OCI-LY7 (cell line): ENCODE measurements around the gene SLBP. TPM values are rescaled to one million over a fixed set of nuclear protein-coding genes. Genes with fewer than 3 reads are reported as not detected.

Experiments used
- BruUV-seq: library from RNA; stranded (reverse); fragments of 400-500 nt; replicated peaks from 2 replicates; lab custom pipeline; 2021; lab: Mats Ljungman, UMichigan
- CTCF ChIA-PET: fragments of 300-600 bp; sonication (Branson Sonifier 250); formaldehyde crosslinking; loops from one replicate; lab custom pipeline; 2022; ENCODE audit warnings: antibody characterized with exemption; ENCODE audit not compliant: unreplicated experiment; lab: Charles Lee
- POLR2A ChIA-PET: fragments of 300-600 bp; sonication (Branson Sonifier 250); formaldehyde crosslinking; loops from one replicate; lab custom pipeline; 2022; ENCODE audit warnings: antibody characterized with exemption; lab: Charles Lee
- DNase-seq: peaks from one replicate; pipeline ENCODE4 v3.0.0-alpha.2; 2015; ENCODE audit warnings: low spot score
- H2AFZ ChIP-seq: fragments of 200-600 bp; sonication (generic), shearing (Covaris generic); 2 replicates; pipeline ENCODE4 v1.6.1; 2014; ENCODE audit warnings: mild to moderate bottlenecking, antibody characterized with exemption, low read length, moderate library complexity
- H3K27ac ChIP-seq: fragments of 200-600 bp; sonication (generic); 2 replicates; pipeline ENCODE4 v1.5.1; 2014; ENCODE audit warnings: mixed run types, low read depth, mild to moderate bottlenecking, moderate library complexity, low read length, inconsistent platforms; ENCODE audit not compliant: poor library complexity, severe bottlenecking
- H3K36me3 ChIP-seq: fragments of 200-600 bp; sonication (generic); 2 replicates; pipeline ENCODE4 v1.6.1; 2014; ENCODE audit warnings: mild to moderate bottlenecking, antibody characterized with exemption, low read length, moderate library complexity, mixed read lengths; ENCODE audit not compliant: insufficient read depth
- H3K4me1 ChIP-seq: fragments of 200-600 bp; sonication (generic); 2 replicates; pipeline ENCODE4 v1.5.1; 2014; ENCODE audit warnings: mild to moderate bottlenecking, low read length; ENCODE audit not compliant: insufficient read depth, poor library complexity, severe bottlenecking
- H3K4me2 ChIP-seq: fragments of 200-600 bp; sonication (generic); 2 replicates; pipeline ENCODE4 v1.6.1; 2014; ENCODE audit warnings: mild to moderate bottlenecking, low read length
- H3K4me3 ChIP-seq: fragments of 200-600 bp; sonication (generic); 2 replicates; pipeline ENCODE4 v1.5.1; 2014; ENCODE audit warnings: mild to moderate bottlenecking, low read depth, low read length; ENCODE audit not compliant: poor library complexity, severe bottlenecking
- H3K79me2 ChIP-seq: fragments of 200-600 bp; sonication (generic); 2 replicates; pipeline ENCODE4 v1.6.1; 2016; ENCODE audit warnings: low read depth, mild to moderate bottlenecking, low read length, moderate library complexity, mixed read lengths; ENCODE audit not compliant: insufficient read depth
- H3K9me2 ChIP-seq: fragments of 200-600 bp; sonication (generic); 2 replicates; pipeline ENCODE4 v1.6.1; 2016; ENCODE audit warnings: mild to moderate bottlenecking, low read length, mixed read lengths; ENCODE audit not compliant: insufficient read depth
- H3K9me3 ChIP-seq: fragments of 200-600 bp; sonication (generic); 2 replicates; pipeline ENCODE4 v1.6.1; 2014; ENCODE audit warnings: mild to moderate bottlenecking, mixed run types, low read length, mixed read lengths
- H4K20me1 ChIP-seq: fragments of 200-600 bp; sonication (generic); 2 replicates; pipeline ENCODE4 v1.6.1; 2014; ENCODE audit warnings: mild to moderate bottlenecking, antibody characterized with exemption, low read length, moderate library complexity, mixed read lengths; ENCODE audit not compliant: insufficient read depth
- EZH2phosphoT487 ChIP-seq: fragments of 200-600 bp; sonication (generic); IDR thresholded peaks from 2 replicates; pipeline ENCODE4 v1.6.1; 2018; ENCODE audit warnings: low read depth, borderline replicate concordance, mild to moderate bottlenecking, mixed run types, antibody characterized with exemption, low read length, moderate library complexity, mixed read lengths
- intact Hi-C: fragments of 100-400 bp; cut with micrococcal nuclease; formaldehyde crosslinking; loops from one replicate; pipeline ENCODE4 v1.10.0; 2022; ENCODE audit not compliant: unreplicated experiment
- total RNA-seq, 2 experiments: library from RNA; depleted of rRNA in 1 of 2; stranded (reverse); fragments of >200 nt in 1 of 2; shearing (Covaris generic) in 1 of 2; gene quantifications; 2 replicates each; pipeline ENCODE4 v1.2.3, GENCODE V29; 2014 to 2022
- TF ChIP-seq, protein P1 (sequence below): fragments of 200-600 bp; sonication (generic); conservative IDR thresholded peaks from 2 replicates; pipeline ENCODE4 v1.5.1; 2014; ENCODE audit warnings: mild to moderate bottlenecking, antibody characterized with exemption, low read length, moderate library complexity, mixed read lengths

SLBP gene
- total RNA-seq, 2 experiments from 2014 or later: 159 to 196 TPM

DNA sequence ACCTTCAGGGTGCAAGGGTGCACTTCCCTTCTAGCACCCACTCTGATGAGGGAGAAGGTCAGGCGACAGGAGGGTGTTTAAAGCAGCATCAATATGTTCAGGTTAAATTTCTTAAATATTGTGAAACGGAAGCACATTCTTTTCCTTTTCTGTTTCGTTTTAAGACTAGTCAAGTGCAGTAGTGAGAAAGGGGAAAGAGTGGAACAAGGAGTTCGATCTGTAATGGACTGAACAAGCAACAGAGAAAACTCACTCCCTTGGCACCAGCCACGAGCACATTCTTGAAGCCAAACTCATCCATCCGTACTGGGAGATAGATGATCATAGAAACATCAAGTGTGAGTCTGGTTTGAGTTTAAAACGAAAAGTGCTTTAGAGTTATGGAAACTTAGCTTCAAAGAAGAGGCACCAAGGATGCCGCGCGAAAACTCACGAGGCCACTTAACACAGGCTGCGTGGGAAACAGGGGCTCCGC, 28.8 kb downstream of the SLBP start:
- intact Hi-C loops: no loop called here
- Histone ChIP-seq H3K79me2 (no peaks in the 10 kb centered on the region), H3K4me3 (peak overlapping the region; percentile 66), H4K20me1 (no peaks in the 10 kb centered on the region), H3K4me2 (peak overlapping the region; percentile 54), H3K9me3 (no peaks in the 10 kb centered on the region), H3K4me1 (peaks cover 13% of the 10 kb centered on the region), H3K9me2 (no peaks in the 10 kb centered on the region), H3K36me3 (no peaks in the 10 kb centered on the region), H3K27ac (no peak overlapping the region), H2AFZ (peak overlapping the region; percentile 36; the same call in 1 of the 2 replicates)
- POLR2A ChIA-PET: no interaction called here
- CTCF ChIA-PET: interaction anchor here (0.6 kb wide), 2 partner anchors 37 to 863 kb away, joined by 3 read pairs; no protein-coding TSS in a partner anchor
- no peak for DNase-seq
- no TSS peak for BruUV-seq
- TF ChIP-seq EZH2phosphoT487: no peak
- TF ChIP-seq, protein P1, sequence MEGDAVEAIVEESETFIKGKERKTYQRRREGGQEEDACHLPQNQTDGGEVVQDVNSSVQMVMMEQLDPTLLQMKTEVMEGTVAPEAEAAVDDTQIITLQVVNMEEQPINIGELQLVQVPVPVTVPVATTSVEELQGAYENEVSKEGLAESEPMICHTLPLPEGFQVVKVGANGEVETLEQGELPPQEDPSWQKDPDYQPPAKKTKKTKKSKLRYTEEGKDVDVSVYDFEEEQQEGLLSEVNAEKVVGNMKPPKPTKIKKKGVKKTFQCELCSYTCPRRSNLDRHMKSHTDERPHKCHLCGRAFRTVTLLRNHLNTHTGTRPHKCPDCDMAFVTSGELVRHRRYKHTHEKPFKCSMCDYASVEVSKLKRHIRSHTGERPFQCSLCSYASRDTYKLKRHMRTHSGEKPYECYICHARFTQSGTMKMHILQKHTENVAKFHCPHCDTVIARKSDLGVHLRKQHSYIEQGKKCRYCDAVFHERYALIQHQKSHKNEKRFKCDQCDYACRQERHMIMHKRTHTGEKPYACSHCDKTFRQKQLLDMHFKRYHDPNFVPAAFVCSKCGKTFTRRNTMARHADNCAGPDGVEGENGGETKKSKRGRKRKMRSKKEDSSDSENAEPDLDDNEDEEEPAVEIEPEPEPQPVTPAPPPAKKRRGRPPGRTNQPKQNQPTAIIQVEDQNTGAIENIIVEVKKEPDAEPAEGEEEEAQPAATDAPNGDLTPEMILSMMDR: no peak

DNA sequence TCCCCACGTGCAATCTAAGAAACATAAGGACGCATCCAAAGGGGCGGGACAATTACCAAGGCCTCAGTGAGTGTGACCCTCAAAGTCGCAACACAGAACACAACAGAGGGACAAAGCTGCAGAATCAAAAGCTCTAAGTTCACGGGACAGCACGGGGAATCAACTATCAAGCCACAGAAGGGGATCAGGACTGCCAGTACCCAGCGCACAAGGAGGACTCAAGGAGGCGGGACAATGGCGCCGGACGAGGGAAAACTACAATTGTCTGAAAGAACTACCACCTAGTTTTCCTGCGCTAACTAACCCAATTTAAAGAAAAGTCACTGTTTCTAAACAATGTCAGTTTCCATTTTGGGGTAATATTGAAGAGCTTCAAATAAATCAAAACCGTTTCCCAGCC, 29.3 kb downstream of the SLBP start:
- H3K9me3 ChIP-seq: no peaks in the 10 kb centered on the region

DNA sequence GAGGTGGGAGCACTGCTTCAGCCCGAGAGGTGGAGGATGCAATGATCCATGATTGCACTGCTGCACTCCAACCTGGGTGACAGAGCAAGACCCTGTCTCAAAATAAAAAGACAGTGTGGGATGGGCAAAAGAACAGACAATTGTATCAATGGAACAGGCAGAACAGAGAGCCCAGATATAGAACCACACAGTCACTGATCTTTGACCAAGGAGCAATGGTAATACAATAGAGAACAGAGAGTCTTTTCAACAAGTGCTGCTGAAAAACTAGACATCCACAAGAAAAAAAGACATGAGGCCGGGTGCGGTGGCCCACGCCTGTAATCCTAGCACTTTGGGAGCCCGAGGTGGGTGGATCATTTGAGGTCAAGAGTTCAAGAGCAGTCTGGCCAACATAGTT, 33.9 kb downstream of the SLBP start:
- BruUV-seq: no TSS peak
- H3K9me3 ChIP-seq: no peaks in the 10 kb centered on the region
- H3K4me2 ChIP-seq: no peak overlapping the region
- no peaks in the 10 kb centered on the region for H3K4me1 ChIP-seq
- no peaks in the 10 kb centered on the region for H3K9me2 ChIP-seq
- TF ChIP-seq, protein P1: no peak
- no peak for TF ChIP-seq EZH2phosphoT487
- intact Hi-C loops: no loop called here
- H2AFZ ChIP-seq: no peak overlapping the region
- POLR2A ChIA-PET: no interaction called here
- DNase-seq: no peak
- CTCF ChIA-PET: no interaction called here
- no peak overlapping the region for H3K27ac ChIP-seq
- no peaks in the 10 kb centered on the region for H3K79me2 ChIP-seq
- H4K20me1 ChIP-seq: no peaks in the 10 kb centered on the region
- no peak overlapping the region for H3K4me3 ChIP-seq
- H3K36me3 ChIP-seq: no peaks in the 10 kb centered on the region

More for the DNA sequence above, 29.3 kb downstream of the SLBP start:
- no peak for TF ChIP-seq EZH2phosphoT487
- TF ChIP-seq, protein P1: no peak
- Histone ChIP-seq H4K20me1 (no peaks in the 10 kb centered on the region), H3K4me2 (peak overlapping the region; percentile 54; the same call in 1 of the 2 replicates), H3K36me3 (no peaks in the 10 kb centered on the region), H3K79me2 (no peaks in the 10 kb centered on the region), H3K27ac (no peak overlapping the region), H3K4me1 (peaks cover 13% of the 10 kb centered on the region), H3K4me3 (no peak overlapping the region), H2AFZ (no peak overlapping the region; the same call in 1 of the 2 replicates), H3K9me2 (no peaks in the 10 kb centered on the region)
- ChIA-PET CTCF (interaction anchor here (0.6 kb wide), 2 partner anchors 37 to 863 kb away, joined by 3 read pairs; no protein-coding TSS in a partner anchor), POLR2A (no interaction called here)
- DNase-seq: no peak
- no TSS peak for BruUV-seq
- intact Hi-C loops: no loop called here
